HCT116 (cell line): ENCODE data around the gene ATP5F1E. TPM values are rescaled to one million over a fixed set of nuclear protein-coding genes. Genes with fewer than 3 reads are reported as not detected.

Experiments used
- ATAC-seq: fragments of 200-7000 bp; cut with Tn5 transposase; 2 replicates; pipeline ENCODE4 v1.9.1; 2020; ENCODE audit warnings: mild to moderate bottlenecking, moderate library complexity
- BruUV-seq: library from RNA; stranded (reverse); fragments of 400-500 nt; replicated peaks from 2 replicates; lab custom pipeline; 2021; lab: Mats Ljungman, UMichigan
- CTCF ChIA-PET: fragments of 300-600 bp; sonication (Branson Sonifier 250); formaldehyde crosslinking; loops from one replicate; lab custom pipeline; 2021; ENCODE audit warnings: antibody characterized with exemption; lab: Charles Lee
- POLR2A ChIA-PET: fragments of 300-600, 350-600 bp; sonication (Branson Sonifier 250); formaldehyde crosslinking; loops from one replicate; lab custom pipeline; 2021; ENCODE audit warnings: antibody characterized with exemption; lab: Charles Lee
- RAD21 ChIA-PET, 2 experiments: fragments of 300-600 bp; sonication (Branson Sonifier 250); formaldehyde crosslinking; loops; one replicate each; lab custom pipeline; 2023; ENCODE audit warnings: low total read pairs in 2 of 2; ENCODE audit not compliant: uncharacterized antibody in 2 of 2, unreplicated experiment in 2 of 2, low non-redundant PET in 1 of 2; lab: Charles Lee
- DNase-seq: peaks from one replicate; pipeline ENCODE4 v3.0.0-alpha.2; 2010; ENCODE audit warnings: low read depth, low spot score
- H2AFZ ChIP-seq: fragments of 200-600 bp; shearing (Covaris generic), sonication (generic); 2 replicates; pipeline ENCODE4 v1.6.1; 2017; ENCODE audit warnings: low read depth, mixed run types, mixed read lengths, antibody characterized with exemption, low read length; ENCODE audit not compliant: poor library complexity, severe bottlenecking
- H3K27ac ChIP-seq: 2 replicates; pipeline ENCODE4 v1.5.1; 2012; ENCODE audit warnings: low read depth, low read length
- H3K27me3 ChIP-seq: fragments of 200-600 bp; sonication (generic); 2 replicates; pipeline ENCODE4 v1.6.1; 2016; ENCODE audit warnings: mixed run types, low read length, mixed read lengths; ENCODE audit not compliant: insufficient read depth
- H3K36me3 ChIP-seq, 2 experiments: fragments of 200-500 bp in 1 of 2; fragments of 200-600 bp in 1 of 2; sonication (Bioruptor generic) in 1 of 2; sonication (generic) in 1 of 2; 2 replicates each; pipeline versions ENCODE4 v1.5.1 to v1.6.1; 2014 to 2016; ENCODE audit warnings: low read length in 2 of 2, inconsistent platforms in 1 of 2, mixed read lengths in 1 of 2, mixed run types in 1 of 2; ENCODE audit not compliant: insufficient read depth in 2 of 2, control insufficient read depth in 1 of 2
- H3K4me1 ChIP-seq, 2 experiments: fragments of 200-600 bp in 1 of 2; sonication (generic) in 1 of 2; 2 replicates each; pipeline versions ENCODE4 v1.5.1 to v1.6.1; 2012 to 2017; ENCODE audit warnings: low read length in 2 of 2, inconsistent platforms in 1 of 2, mild to moderate bottlenecking in 1 of 2, mixed read lengths in 1 of 2, mixed run types in 1 of 2, moderate library complexity in 1 of 2; ENCODE audit not compliant: insufficient read depth in 2 of 2, control insufficient read depth in 1 of 2
- H3K4me2 ChIP-seq: fragments of 200-600 bp; sonication (generic); 2 replicates; pipeline ENCODE4 v1.6.1; 2017; ENCODE audit warnings: mixed run types, low read length, mixed read lengths
- H3K4me3 ChIP-seq, 2 experiments: fragments of 200-600 bp in 1 of 2; sonication (generic) in 1 of 2; replicated peaks in 1 of 2; 2 replicates each; pipeline ENCODE4 v1.5.1; 2011 to 2016; ENCODE audit warnings: low read length in 2 of 2, control low read depth in 1 of 2, low read depth in 1 of 2, mild to moderate bottlenecking in 1 of 2, mixed read lengths in 1 of 2, mixed run types in 1 of 2
- H3K79me2 ChIP-seq: fragments of 200-600 bp; sonication (generic); 2 replicates; pipeline ENCODE4 v1.6.1; 2017; ENCODE audit warnings: mild to moderate bottlenecking, mixed run types, low read length, moderate library complexity, mixed read lengths; ENCODE audit not compliant: insufficient read depth
- H3K9ac ChIP-seq: fragments of 200-600 bp; sonication (generic); 2 replicates; pipeline ENCODE4 v1.6.1; 2016; ENCODE audit warnings: low read length, mixed read lengths
- H3K9me2 ChIP-seq: fragments of 200-600 bp; sonication (generic), shearing (Covaris generic); 2 replicates; pipeline ENCODE4 v1.6.1; 2017; ENCODE audit warnings: mixed run types, mild to moderate bottlenecking, moderate library complexity; ENCODE audit not compliant: insufficient read depth
- H3K9me3 ChIP-seq, 2 experiments: fragments of 200-500 bp in 1 of 2; fragments of 200-600 bp in 1 of 2; sonication (Bioruptor generic) in 1 of 2; sonication (generic) in 1 of 2; 2 replicates each; pipeline ENCODE4 v1.6.1; 2014 to 2017; ENCODE audit warnings: low read length in 2 of 2, mixed read lengths in 2 of 2, inconsistent platforms in 1 of 2, low read depth in 1 of 2, mild to moderate bottlenecking in 1 of 2, mixed run types in 1 of 2, moderate library complexity in 1 of 2; ENCODE audit not compliant: control insufficient read depth in 1 of 2, insufficient read depth in 1 of 2
- H4K20me1 ChIP-seq: fragments of 200-600 bp; sonication (generic), shearing (Covaris generic); 2 replicates; pipeline ENCODE4 v1.6.1; 2017; ENCODE audit warnings: mixed run types, mild to moderate bottlenecking, moderate library complexity; ENCODE audit not compliant: insufficient read depth
- CBX3 ChIP-seq: IDR thresholded peaks from 2 replicates; pipeline ENCODE4 v1.6.1; 2012; ENCODE audit warnings: low read depth
- ELF1 ChIP-seq: IDR thresholded peaks from 2 replicates; pipeline ENCODE4 v1.6.1; 2012; ENCODE audit warnings: low read depth, borderline replicate concordance
- intact Hi-C: fragments of 100-400 bp; cut with micrococcal nuclease; formaldehyde crosslinking; loops from 2 replicates; pipeline ENCODE4 v1.10.0; 2022
- total RNA-seq: library from RNA; stranded (reverse); gene quantifications from one replicate; pipeline ENCODE4 v1.2.1, GENCODE V29; 2021; ENCODE audit not compliant: unreplicated experiment

ATP5F1E gene
- total RNA-seq, 1 experiment from 2014 or later: 72.8 TPM

GRCh38 chr20:59050437-59050836 lies 18.3 kb upstream of the ATP5F1E start:
- intact Hi-C loops: loop anchor here (10.0 kb wide), 1 partner anchor 396 kb away; the partner anchor contains the start of gene STX16
- Histone ChIP-seq H3K9me3 (no peaks in the 10 kb centered on the region), H3K9ac (no peak overlapping the region), H3K9me2 (no peaks in the 10 kb centered on the region), H3K79me2 (no peaks in the 10 kb centered on the region), H3K4me3 (no peak overlapping the region), H3K4me2 (no peak overlapping the region), H3K27ac (no peak overlapping the region), H4K20me1 (no peaks in the 10 kb centered on the region)
- BruUV-seq: no TSS peak
- no peak for ATAC-seq
- POLR2A ChIA-PET: no interaction called here
- no peak for DNase-seq
- no peak for TF ChIP-seq ELF1
- TF ChIP-seq, all 23 proteins: peak for 0
- CTCF ChIA-PET: interaction anchor here (1.1 kb wide), 1 partner anchor 354 kb away, joined by 5 read pairs; no protein-coding TSS in a partner anchor
- Histone ChIP-seq H3K4me1 (no peaks in the 10 kb centered on the region), H2AFZ (no peak overlapping the region), H3K36me3 (no peaks in the 10 kb centered on the region), H3K27me3 (peaks cover 16% of the 10 kb centered on the region; the same call in 1 of the 2 replicates)
- RAD21 ChIA-PET: no interaction called here

- ATAC-seq (no peak), DNase-seq (no peak)
- no peak overlapping the region for H3K4me2 ChIP-seq
- H3K79me2 ChIP-seq: no peaks in the 10 kb centered on the region
- ChIA-PET RAD21 (no interaction called here), CTCF (no interaction called here), POLR2A (no interaction called here)
- H3K4me3 ChIP-seq: no peak overlapping the region
- H3K9me2 ChIP-seq: no peaks in the 10 kb centered on the region
- H3K9me3 ChIP-seq: no peaks in the 10 kb centered on the region
- TF ChIP-seq CBX3: no peak
- no TSS peak for BruUV-seq
- intact Hi-C loops: no loop called here
- peaks cover 0 to 2% of the 10 kb centered on the region in 2 experiments; a peak in 2 of 4 replicates for H3K4me1 ChIP-seq
- no peak overlapping the region for H3K27ac ChIP-seq
- H3K9ac ChIP-seq: no peak overlapping the region
- no peaks in the 10 kb centered on the region for H3K36me3 ChIP-seq
- H2AFZ ChIP-seq: no peak overlapping the region
- peaks cover 16% of the 10 kb centered on the region; the same call in 1 of the 2 replicates for H3K27me3 ChIP-seq
- no peaks in the 10 kb centered on the region for H4K20me1 ChIP-seq
These were observed 16.5 kb upstream of the ATP5F1E start for GRCh38 chr20:59048681-59049030.
